LoVo (cell line): ENCODE results near the gene PEX26.
"Not testable (repeated sequence)": the region's sequence is repeated elsewhere in the genome, so short reads cannot be mapped to it uniquely, and the experiment has no call there.

ENCODE experiments used
- DNase-seq: peaks from one replicate; pipeline ENCODE4 v3.0.0-alpha.2; 2016; ENCODE audit warnings: low spot score

PEX26 gene

GRCh38 chr22:18077639-18078328 lies at the start of gene PEX26:
Gene PEX26 (plus strand): TSS chr22:18077990. CDS start chr22:18078377, 387 bp downstream.
- DNase-seq, result peak; percentile 95

DNA sequence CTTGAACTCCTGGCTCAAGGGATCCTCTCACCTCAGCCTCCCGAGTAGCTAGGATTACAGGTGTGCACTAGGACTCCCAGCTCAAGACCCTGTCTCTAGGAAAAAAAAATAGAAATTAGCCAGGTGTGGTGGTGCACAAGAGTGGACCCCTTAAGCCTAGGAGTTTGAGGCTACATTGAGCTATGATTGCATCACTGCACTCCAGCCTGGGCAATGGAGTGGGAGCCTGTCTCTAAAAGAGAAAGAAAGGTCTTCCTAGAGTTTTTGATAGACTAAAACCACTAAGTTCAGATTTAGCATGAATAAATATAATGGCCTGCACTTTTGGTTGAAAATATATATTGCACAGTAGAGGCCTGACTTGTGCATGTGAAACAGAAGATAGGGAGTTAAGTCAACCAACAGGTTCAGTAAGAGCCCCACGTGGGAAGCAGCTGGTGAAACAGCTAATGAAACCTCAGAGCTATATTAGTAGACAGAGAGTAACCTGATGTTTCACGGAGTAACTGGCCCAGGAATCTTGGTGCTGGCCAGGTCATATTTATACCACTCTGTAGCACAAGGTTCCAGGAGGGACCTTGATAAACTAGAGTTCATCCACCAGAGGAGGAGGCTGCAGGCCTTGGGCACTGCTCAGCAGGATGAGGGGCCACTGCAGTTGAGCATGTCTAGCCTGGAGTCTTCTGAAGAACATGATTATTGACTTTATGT lies 48.8 kb upstream of the PEX26 start:
- no peak for DNase-seq

DNA sequence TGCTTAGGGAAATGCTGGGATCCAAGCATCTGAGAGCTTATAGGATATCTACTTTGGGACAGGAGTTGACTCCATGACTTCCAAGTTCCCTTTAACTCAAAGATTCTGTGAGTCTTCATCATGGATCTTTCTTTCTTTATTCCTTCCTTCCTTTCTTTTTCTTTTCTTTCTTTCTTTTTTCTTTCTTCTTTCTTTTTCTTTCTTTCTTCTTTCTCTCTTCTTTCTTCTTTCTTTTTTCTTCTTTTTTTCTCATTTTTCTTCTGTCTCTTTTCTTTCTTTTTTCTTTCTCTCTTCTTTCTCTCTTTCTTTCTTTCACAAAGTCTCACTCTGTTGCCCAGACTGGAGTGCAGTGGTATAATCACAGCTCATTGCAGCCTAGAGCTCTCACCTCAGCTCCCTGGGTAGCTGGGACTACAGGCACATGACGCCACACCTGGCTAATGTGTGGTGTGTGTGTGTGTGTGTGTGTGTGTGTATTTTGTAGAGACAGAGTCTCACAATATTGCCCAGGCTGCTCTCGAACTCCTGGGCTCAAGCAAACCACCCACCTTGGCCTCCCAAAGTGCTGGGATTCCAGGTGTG lies 48.0 kb upstream of the PEX26 start:
- DNase-seq, result no peak

- peak; percentile 67 for DNase-seq
These were observed 45.9 kb upstream of the PEX26 start for GRCh38 chr22:18031695-18032454.

GRCh38 chr22:18032455-18033101 lies 45.2 kb upstream of the PEX26 start:
- peak; percentile 74 for DNase-seq

GRCh38 chr22:18033204-18033998 lies 44.4 kb upstream of the PEX26 start:
- DNase-seq, result no peak

DNA sequence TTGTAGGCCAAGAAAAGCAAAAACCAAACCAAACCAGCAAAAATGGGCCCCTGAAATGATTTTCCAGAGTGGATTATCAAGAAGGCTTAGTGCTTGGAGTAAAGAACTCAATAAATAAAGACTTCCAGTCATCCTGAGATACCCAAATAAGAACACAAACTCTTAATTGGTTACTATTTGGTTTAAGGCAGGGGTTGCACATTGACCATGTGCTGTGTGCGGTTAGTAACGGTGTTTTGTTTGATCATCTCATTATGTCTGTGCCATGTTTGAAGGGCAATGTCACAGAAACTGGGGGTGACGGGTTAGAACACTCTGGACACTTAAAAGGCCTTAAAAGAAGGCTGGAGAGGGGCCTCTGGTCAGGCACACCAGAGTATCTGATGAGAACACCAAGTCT lies 43.7 kb upstream of the PEX26 start:
- DNase-seq, result no peak

GRCh38 chr22:18035751-18036150 lies 42.0 kb upstream of the PEX26 start:
- peak; percentile 40 for DNase-seq

DNA sequence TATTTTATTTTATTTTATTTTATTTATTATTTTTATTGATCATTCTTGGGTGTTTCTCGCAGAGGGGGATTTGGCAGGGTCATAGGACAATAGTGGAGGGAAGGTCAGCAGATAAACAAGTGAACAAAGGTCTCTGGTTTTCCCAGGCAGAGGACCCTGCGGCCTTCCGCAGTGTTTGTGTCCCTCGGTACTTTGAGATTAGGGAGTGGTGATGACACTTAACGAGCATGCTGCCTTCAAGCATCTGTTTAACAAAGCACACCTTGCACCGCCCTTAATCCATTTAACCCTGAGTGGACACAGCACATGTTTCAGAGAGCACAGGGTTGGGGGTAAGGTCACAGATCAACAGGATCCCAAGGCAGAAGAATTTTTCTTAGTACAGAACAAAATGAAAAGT lies 36.9 kb upstream of the PEX26 start:
- DNase-seq, result not testable (repeated sequence)

GRCh38 chr22:18042685-18043084 lies 35.1 kb upstream of the PEX26 start:
- no peak for DNase-seq

DNA sequence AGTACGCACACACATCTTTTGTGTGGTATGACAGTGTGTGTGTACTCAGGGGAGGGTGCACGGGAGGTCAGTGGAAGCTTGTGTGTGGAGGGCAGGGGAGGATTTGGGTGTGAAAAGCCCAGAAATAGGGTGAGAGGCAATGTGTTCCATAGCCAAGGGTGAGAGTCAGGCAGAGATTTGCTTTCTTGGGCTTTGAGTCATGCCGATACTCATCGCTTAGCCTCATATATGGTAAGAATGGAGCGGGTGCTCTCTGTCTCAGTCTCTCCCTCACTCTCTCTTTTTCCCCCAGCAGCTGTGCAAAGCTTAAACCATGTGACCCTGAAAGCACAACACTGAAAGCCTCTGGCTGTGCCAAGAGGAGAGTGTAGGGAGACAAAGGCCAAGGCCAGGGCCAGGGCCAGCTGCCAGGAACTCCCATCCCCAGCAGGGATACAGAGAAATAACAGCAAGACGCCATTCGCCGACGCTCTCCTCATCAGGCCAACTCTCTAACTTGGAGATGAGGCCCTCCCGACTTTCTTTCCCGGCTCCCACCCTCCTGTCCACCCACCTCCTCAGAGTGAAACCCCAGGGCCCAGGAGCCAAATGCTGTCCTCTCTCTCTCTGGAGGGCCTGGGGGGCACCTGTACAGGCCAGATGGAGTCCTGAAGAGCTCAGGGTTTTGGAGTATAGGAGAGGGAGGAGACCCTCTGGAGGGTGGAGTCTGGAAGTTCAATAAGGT lies 33.1 kb upstream of the PEX26 start:
- no peak for DNase-seq

- no peak for DNase-seq
These were observed 32.0 kb upstream of the PEX26 start for GRCh38 chr22:18045794-18046193.

DNA sequence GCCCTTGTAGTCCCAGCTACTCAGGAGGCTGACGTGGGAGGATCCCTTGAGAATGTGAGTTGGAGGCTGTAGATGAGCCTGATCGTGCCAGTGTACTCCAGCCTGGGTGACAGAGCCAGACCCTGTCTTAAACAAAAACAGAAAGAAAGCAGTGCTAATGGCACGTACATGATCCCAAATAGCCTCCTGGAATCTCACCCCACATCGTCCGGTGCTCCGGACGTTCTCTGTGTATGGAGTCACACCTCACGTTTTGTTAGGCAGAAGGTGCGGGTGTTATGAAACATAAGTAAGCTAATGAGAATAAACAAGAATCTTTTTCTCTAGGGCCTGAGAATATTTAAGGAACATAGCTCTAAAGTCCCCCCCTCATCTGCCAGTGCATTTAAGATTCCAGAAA lies 29.7 kb upstream of the PEX26 start:
- no peak for DNase-seq

- no peak for DNase-seq
These were observed 29.3 kb upstream of the PEX26 start for GRCh38 chr22:18048441-18048898.

- DNase-seq, result no peak
These were observed 27.7 kb upstream of the PEX26 start for GRCh38 chr22:18050065-18050464.

- DNase-seq, result not testable (repeated sequence)
These were observed 26.7 kb upstream of the PEX26 start for GRCh38 chr22:18051113-18051512.

- not testable (repeated sequence) for DNase-seq
These were observed 24.4 kb upstream of the PEX26 start for GRCh38 chr22:18053216-18053946.

GRCh38 chr22:18055619-18056160 lies 22.1 kb upstream of the PEX26 start:
- no peak for DNase-seq

- DNase-seq, result no peak
These were observed 21.6 kb upstream of the PEX26 start for GRCh38 chr22:18056161-18056666.
